GM12878 (cell line): ENCODE data around the gene CDC45. TPM values are rescaled to one million over a fixed set of nuclear protein-coding genes. Genes with fewer than 3 reads are reported as not detected.

Source experiments
- CHD4 ChIP-seq: fragments of 200-600 bp; sonication (generic); IDR thresholded peaks from 2 replicates; pipeline ENCODE4 v1.6.1; 2016; ENCODE audit warnings: mild to moderate bottlenecking
- DPF2 ChIP-seq: fragments of 450-650 bp; IDR thresholded peaks from 2 replicates; pipeline ENCODE4 v1.6.1; 2017; ENCODE audit warnings: mild to moderate bottlenecking
- ELK1 ChIP-seq: IDR thresholded peaks from 2 replicates; pipeline ENCODE4 v1.6.1; 2012; ENCODE audit warnings: low read depth, low read length, improper control_type of control experiment
- EP300 ChIP-seq, 2 experiments: fragments of 150-350 bp in 1 of 2; IDR thresholded peaks; 2 replicates each; pipeline ENCODE4 v1.6.1; 2011 to 2012; ENCODE audit warnings: low read depth in 2 of 2, low read length in 2 of 2, borderline replicate concordance in 1 of 2, improper control_type of control experiment in 1 of 2, inconsistent platforms in 1 of 2; ENCODE audit not compliant: control insufficient read depth in 1 of 2
- ETV6 ChIP-seq, 2 experiments: fragments of 450-650 bp in 1 of 2; IDR thresholded peaks in 1 of 2; conservative IDR thresholded peaks in 1 of 2; 2 replicates each; pipeline ENCODE4 v1.6.1; 2014; ENCODE audit warnings: antibody characterized with exemption in 1 of 2, borderline replicate concordance in 1 of 2, low read depth in 1 of 2, mild to moderate bottlenecking in 1 of 2, moderate library complexity in 1 of 2
- IRF5 ChIP-seq: fragments of 450-650 bp; IDR thresholded peaks from 2 replicates; pipeline ENCODE4 v1.6.1; 2017; ENCODE audit warnings: borderline replicate concordance
- JUND ChIP-seq: IDR thresholded peaks from 2 replicates; pipeline ENCODE4 v1.6.1; 2012; ENCODE audit warnings: low read depth, mild to moderate bottlenecking, low read length, improper control_type of control experiment, moderate library complexity
- MAX ChIP-seq: IDR thresholded peaks from 2 replicates; pipeline ENCODE4 v1.6.1; 2012; ENCODE audit warnings: low read depth, low read length, improper control_type of control experiment
- MEF2A ChIP-seq: IDR thresholded peaks from 2 replicates; pipeline ENCODE4 v1.6.1; 2011; ENCODE audit warnings: low read depth, mild to moderate bottlenecking, low read length, moderate library complexity; ENCODE audit not compliant: insufficient read depth
- MTA2 ChIP-seq: fragments of 450-650 bp; IDR thresholded peaks from 2 replicates; pipeline ENCODE4 v1.6.1; 2016; ENCODE audit warnings: low read depth, mild to moderate bottlenecking, moderate library complexity
- MTA3 ChIP-seq: IDR thresholded peaks from 2 replicates; pipeline ENCODE4 v1.6.1; 2012; ENCODE audit warnings: low read length, inconsistent platforms, borderline replicate concordance
- MYB ChIP-seq: fragments of 150-350 bp; IDR thresholded peaks from 2 replicates; pipeline ENCODE4 v1.6.1; 2014; ENCODE audit warnings: mild to moderate bottlenecking, low read depth, low read length, borderline replicate concordance
- MYC ChIP-seq: IDR thresholded peaks from 2 replicates; pipeline ENCODE4 v1.6.1; 2011; ENCODE audit warnings: mild to moderate bottlenecking, low read length, moderate library complexity, inconsistent platforms; ENCODE audit not compliant: insufficient read depth, insufficient replicate concordance, insufficient read length, severe bottlenecking
- NBN ChIP-seq: fragments of 450-650 bp; IDR thresholded peaks from 2 replicates; pipeline ENCODE4 v1.6.1; 2016
- NKRF ChIP-seq: fragments of 450-650 bp; conservative IDR thresholded peaks from 2 replicates; pipeline ENCODE4 v1.6.1; 2017; ENCODE audit warnings: mild to moderate bottlenecking, moderate library complexity
- POLR2AphosphoS5 ChIP-seq: IDR thresholded peaks from 2 replicates; pipeline ENCODE4 v1.6.1; 2011; ENCODE audit warnings: mild to moderate bottlenecking, low read length, inconsistent platforms
- PRDM15 ChIP-seq: fragments of 450-650 bp; formaldehyde crosslinking; IDR thresholded peaks from 2 replicates; pipeline ENCODE4 v1.4.0; 2020; ENCODE audit warnings: mild to moderate bottlenecking, moderate library complexity
- SREBF1 ChIP-seq: IDR thresholded peaks from 2 replicates; pipeline ENCODE4 v1.6.1; 2012; ENCODE audit warnings: mild to moderate bottlenecking, low read length
- TCF12 ChIP-seq: IDR thresholded peaks from 2 replicates; pipeline ENCODE4 v1.6.1; 2011; ENCODE audit warnings: low read depth, mild to moderate bottlenecking, low read length
- USF1 ChIP-seq: IDR thresholded peaks from 2 replicates; pipeline ENCODE4 v1.6.1; 2011; ENCODE audit warnings: borderline replicate concordance, low read depth, mild to moderate bottlenecking, moderate library complexity, mixed read lengths, low read length; ENCODE audit not compliant: insufficient read depth; ENCODE audit errors: extremely low read length
- polyA plus RNA-seq, 11 experiments: library from polyadenylated mRNA; depleted of rRNA in 4 of 11; unstranded in 6 of 11; stranded (reverse) in 5 of 11; fragments of >200 nt; fragmentation: Nextera tagmentation in 4 of 11; fragmentation: Illumina TruSeq in 1 of 11; extraction: Ambion mirVana in 4 of 11; extraction: Trizol in 1 of 11; gene quantifications; 1 replicate in 1 of 11; 2 replicates in 10 of 11; pipeline versions ENCODE4 v1.2.1 to v1.2.3, GENCODE V29; 2011 to 2016; ENCODE audit warnings: inconsistent platforms in 2 of 11, missing spikeins in 2 of 11, low read depth in 1 of 11
- total RNA-seq, 4 experiments: library from RNA; depleted of rRNA in 3 of 4; stranded (reverse); fragments of >200 nt in 3 of 4; fragmentation: Illumina TruSeq in 1 of 4; extraction: Trizol in 1 of 4; gene quantifications; 2 replicates each; pipeline versions ENCODE4 v1.2.1 to v1.2.3, GENCODE V29; 2013 to 2021

CDC45 gene
- total and polyA plus RNA-seq, 10 of the 15 experiments (the other 5 are each of a cell fraction or from before 2014, with no cell fraction given): 40.8 to 88.5 (median 54.2) TPM

- TF ChIP-seq MAX (no peak), MYC (no peak), POLR2AphosphoS5 (peak; percentile 51; the same call in 1 of the 2 replicates), SREBF1 (peak; percentile 99), NBN (no peak), USF1 (no peak), DPF2 (0 out of 2 replicates have a peak, but pooled peaks have one; percentile 45), ETV6 (conservative IDR thresholded peaks at IDR 0.05 in 1 of 2, IDR thresholded peaks at IDR 0.05 in 1 of 2; ENCODE audit: borderline replicate concordance in 1 of 2, low read depth in 1 of 2) (no peak), MEF2A (no peak), JUND (peak; percentile 99), MTA3 (no peak), CHD4 (no peak), TCF12 (peak; percentile 94), NKRF (peak; percentile 48; the same call in 1 of the 2 replicates), MYB (no peak), ELK1 (peak; percentile 98), EP300 (IDR thresholded peaks at IDR 0.05; ENCODE audit: borderline replicate concordance in 1 of 2, control insufficient read depth in 1 of 2, low read depth in 2 of 2, low read length in 2 of 2) (no peak), IRF5 (no peak), PRDM15 (CRISPR knock-in tag) (no peak), MTA2 (no peak)
These were observed 792 bp upstream of the CDC45 start, which contains the start of gene UFD1 (continued) for GRCh38 chr22:19478901-19479354.
